NCI-H2107 (cell line): ENCODE measurements around the gene NUMB.
"Not testable (repeated sequence)": the region's sequence is repeated elsewhere in the genome, so short reads cannot be mapped to it uniquely, and the experiment has no call there.

Experiments used
- DNase-seq: peaks from one replicate; lab custom pipeline; 2025; lab: John Stamatoyannopoulos, UW

Gene NUMB

DNA sequence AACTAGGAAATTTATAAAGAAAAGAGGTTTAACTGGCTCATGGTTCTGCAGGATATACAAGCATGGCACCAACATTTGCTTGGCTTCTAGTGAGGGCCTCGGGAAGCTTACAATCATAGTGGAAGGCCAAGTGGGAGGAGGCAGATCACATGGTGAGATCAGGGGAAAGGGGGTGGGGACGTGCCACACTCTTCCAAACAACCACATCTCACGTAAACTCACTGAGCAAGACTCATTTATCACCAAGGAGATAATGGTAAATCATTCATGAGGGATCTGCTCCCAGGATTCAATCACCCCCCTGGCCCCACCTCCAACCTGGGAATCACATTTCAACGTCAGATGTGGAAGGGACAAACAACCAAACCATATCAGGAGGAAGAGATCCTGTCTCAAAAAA is 35.8 kb downstream of the NUMB start:
- no peak for DNase-seq

DNA sequence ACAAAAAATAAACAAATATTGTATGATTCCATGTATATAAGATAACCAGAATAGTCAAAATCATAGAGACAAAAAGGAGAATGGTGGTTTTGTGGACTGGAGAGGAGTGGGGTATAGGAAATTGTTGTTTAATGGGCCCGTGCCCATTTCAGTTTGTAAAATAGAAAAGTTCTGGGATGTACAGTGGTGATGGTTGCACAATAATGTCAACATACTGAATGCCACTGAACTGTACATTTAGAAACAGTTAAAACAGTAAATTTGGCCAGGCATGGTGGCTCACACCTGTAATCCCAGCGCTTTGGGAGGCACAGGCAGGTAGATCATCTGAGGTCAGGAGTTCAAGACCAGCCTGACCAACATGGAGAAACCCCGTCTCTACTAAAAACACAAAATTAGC is 40.1 kb downstream of the NUMB start:
- DNase-seq: no peak

DNA sequence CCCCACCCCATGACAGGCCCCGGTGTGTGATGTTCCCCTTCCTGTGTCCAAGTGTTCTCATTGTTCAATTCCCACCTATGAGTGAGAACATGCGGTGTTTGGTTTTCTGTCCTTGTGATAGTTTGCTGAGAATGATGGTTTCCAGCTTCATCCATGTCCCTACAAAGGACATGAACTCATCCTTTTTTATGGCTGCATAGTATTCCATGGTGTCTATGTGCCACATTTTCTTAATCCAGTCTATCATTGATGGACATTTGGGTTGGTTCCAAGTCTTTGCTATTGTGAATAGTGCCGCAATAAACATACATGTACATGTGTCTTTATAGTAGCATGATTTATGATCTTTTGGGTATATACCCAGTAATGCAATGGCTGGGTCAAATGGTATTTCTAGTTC is 52.1 kb downstream of the NUMB start:
- not testable (repeated sequence) for DNase-seq

DNA sequence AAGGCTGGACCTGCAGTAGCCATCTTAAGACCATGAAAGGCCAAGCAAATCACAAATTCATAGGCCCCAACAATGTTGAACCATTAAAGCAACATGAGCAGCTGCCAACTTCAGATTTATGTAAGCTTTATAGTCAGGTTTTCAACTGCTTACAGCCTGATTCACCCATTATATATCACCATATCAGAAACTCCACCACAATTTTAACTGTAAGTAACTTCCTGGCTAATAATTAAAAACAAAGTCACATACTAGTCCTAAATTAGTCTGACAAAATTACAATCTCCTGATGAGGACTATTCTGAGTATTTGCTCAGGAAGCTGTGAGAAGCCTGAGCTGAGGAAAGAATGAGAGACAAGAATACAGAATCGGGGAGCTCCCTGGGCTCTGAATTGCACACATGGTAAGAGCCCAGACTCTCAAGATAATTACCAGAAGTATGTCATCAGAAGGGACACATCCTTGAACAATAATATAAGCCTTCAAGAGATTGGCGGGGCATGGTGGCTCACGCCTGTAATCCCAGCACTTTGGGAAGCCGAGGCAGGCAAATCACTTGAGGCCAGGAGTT is 55.1 kb downstream of the NUMB start:
- DNase-seq: no peak

DNA sequence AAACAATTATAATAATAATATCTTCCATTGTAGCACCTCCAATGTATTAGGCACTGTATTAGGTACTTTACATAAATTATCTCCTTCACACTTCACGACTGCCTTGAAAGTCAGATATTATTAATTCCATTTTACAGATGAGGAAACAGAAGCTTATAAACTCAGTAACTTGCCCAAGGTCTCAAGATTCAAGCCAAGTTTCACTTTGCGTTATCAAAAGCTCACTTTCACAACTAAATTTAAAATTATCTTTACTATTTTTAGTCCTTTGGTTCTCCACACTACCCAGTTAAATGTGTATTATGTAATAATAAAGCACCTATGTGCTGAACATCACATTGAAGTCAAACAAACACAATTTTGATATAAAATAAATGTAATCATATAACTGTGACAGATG is 55.8 kb downstream of the NUMB start:
- DNase-seq: no peak

DNA sequence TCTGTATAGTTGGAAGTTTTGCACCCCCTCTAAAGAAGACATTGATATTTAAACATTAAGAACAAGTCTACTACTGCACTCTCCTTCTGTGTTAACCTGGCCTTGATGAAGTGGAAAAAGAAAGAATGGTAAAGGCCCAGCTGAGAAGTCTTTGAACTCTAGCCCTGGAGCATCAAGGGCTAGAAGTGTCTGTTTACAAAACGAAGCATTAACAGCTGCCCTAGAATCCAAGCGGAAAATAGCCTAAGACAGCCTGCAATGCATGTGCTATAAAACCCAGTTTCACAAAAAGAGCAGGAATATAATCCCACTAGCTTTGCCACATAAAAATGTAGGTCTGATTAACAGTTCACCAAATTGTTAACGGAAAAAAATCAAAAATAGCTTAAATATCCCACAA is 60.5 kb downstream of the NUMB start:
- DNase-seq: no peak

DNA sequence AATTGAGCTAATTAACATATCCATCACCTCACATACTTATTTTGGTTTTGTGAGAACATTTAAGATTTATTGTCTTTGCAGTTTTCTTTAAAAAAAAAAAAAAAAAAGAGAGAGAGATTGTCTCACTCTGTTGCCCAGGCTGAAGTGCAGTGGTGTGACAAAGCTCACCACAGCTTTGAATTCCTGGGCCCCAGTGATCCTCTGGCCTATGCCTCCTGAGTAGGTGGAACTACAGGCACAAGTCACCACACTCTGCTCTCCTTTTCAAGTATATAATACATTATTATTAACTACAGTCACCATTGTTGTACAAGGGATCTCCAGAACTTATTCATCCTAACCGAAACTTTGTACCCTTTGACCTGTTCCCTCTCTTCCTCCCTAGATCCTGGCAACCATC is 64.0 kb downstream of the NUMB start:
- no peak for DNase-seq

DNA sequence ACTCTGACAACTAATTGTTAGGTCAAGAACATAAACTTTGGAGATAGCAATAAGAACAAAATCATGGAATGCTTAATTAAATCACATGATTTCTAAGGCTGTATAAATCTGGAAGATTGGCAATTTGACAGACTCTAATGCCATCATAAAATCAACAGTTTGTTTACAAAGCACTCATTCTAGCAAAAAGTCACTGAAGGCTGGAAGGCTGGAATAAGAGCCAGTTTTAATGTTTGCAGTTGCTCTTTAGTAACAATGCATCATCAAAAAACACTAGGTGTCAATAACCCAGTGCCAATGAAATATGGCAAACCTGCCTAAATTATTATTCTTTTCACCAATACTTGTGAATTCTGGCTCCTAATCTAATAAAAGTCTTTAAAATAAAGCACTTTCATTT is 65.0 kb downstream of the NUMB start:
- DNase-seq: no peak

DNA sequence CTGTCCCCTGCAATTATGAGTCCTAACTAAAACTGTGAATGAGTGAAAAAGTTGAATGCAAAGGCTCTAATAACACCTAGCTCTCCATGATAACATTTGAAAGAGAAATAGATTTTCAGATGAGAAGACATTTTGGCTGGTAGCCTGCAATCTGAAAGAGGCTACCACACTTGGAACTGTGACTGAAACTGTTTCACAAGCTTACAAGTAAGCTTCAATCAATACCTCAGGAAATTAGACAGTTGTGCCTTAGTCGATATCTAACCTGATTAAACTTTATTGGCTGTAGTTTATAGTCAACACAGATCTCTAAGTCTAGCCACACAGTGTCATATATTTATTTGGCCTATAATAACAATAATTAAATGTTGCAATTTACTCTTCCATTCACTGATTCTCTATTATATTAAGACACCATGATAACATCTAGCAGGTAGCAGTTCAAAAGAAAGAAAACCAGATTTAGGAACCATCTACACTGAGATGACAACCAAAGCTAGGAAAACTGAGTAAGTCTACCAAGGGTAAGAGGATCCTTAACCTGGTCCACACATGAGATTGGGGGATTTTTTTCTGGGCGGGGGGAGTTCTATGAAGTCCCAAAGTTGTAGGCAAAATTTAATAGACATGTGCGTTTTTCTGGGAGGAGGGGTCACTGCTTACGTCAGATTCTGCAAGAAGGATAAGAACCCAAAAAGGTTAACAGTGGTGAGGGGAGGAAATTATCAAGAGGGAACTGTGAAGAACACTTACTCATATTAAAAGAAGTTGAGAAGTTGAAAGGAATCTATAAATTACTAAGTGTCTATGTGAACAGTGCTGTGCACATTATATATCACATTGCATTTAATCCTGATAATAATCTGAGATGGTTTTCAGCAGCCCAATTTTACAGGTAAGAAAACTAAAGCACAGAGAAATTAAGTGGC is 65.8 kb downstream of the NUMB start:
- DNase-seq: no peak

DNA sequence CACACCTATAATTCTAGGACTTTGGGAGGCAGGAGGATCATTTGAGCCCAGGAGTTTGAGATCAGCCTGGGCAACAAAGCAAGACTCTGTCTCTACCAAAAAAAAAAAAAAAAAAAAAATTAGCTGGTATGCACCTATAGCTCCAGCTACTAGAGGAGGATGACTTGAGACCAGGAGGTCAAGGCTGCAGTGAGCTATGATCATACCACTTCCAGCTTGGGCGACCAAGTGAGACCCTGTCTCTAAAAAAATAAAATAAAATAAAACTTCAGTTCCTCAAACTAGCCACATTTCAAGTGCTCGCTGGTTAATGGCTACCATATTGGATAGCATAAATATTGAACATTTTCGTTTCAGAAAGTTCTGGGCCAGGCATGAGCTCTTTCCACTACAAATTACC is 70.5 kb downstream of the NUMB start:
- not testable (repeated sequence) for DNase-seq

DNA sequence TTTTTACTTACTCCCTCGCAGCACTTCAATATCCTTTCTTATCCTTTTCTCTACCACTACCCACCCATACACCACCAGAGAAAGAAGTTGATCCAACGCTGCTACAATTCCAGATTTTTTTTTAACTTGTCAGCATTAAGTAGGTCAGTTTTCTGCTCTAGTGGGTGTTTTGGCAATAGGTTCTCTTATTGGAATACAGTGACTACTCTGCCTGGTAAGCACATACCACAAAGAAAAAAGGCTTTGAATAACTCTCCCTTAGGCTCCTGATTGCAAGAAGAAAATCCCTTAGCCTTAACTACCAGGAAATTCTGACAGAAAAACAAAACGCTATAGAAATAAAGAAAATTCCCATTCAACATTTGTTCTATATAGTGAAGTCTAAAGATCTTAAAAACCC is 72.0 kb downstream of the NUMB start:
- DNase-seq: no peak

DNA sequence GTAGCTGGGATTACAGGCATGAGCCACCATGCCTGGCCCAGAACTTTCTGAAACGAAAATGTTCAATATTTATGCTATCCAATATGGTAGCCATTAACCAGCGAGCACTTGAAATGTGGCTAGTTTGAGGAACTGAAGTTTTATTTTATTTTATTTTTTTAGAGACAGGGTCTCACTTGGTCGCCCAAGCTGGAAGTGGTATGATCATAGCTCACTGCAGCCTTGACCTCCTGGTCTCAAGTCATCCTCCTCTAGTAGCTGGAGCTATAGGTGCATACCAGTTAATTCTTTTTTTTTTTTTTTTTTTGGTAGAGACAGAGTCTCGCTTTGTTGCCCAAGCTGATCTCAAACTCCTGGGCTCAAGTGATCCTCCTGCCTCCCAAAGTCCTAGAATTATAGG is 73.3 kb downstream of the NUMB start:
- DNase-seq: not testable (repeated sequence)

DNA sequence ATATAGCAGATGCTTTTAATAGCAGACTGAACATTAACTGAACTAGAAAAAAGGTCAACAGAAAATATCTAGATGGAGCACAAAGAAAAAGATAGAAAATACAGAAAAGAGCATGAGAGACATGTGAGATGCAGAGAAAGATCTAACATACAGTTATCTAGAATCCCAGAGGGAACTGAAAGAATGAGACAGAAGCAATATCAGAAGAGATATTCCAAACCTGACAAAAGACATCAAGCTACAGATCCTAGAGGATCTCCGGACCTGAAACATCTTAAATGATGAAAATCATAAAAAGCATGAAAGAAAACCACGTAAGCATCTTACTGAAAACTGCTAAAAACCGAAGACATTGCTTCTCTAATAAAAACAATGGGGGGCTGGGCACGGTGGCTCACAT is 75.0 kb downstream of the NUMB start:
- DNase-seq: no peak

DNA sequence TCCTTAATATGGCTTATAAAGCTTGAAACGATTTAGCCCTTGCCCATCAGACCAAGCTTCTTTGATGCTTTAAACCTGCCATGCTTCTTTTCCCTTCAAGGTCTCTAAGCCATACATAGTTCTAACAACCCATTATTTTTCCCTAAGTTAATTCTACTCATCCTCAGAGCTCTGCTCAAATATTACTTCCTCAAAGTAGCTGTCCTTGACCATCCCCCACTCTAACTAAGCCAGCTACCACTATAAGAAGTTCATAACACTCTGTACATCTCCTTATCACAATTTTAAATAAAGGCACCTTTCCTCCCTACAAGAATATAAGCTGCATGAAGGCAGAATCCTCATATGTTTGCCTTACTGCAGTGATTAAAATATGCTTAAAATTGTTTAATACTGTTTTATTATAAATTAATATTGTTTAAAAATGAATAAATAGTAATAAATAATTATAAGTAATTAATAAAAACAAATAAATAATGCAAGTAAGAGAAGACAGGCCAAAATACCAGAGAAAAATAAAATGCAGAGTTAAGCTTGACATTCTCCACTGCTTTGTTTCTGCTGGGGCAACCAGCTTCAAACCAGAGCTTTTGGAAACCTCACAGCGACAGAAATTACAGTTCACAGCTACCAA is 76.8 kb downstream of the NUMB start:
- DNase-seq: no peak

DNA sequence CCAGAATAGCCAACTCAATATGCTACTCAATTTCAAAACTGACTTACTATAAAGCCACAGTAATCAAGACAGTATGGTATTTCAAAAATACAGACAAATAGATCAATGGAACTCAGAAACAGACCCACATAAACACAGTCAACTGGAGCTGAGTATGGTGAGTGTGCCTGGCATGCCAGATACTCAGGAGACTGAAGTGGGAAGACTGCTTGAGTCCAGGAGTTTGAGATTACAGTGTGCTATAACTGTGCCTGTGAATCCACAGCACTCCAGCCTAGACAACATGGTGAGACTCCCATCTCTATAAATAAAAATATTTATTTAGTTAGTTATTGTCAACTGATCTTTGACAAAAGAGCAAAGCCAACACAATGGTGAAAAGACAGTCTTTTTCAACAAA is 81.8 kb downstream of the NUMB start:
- DNase-seq: no peak

DNA sequence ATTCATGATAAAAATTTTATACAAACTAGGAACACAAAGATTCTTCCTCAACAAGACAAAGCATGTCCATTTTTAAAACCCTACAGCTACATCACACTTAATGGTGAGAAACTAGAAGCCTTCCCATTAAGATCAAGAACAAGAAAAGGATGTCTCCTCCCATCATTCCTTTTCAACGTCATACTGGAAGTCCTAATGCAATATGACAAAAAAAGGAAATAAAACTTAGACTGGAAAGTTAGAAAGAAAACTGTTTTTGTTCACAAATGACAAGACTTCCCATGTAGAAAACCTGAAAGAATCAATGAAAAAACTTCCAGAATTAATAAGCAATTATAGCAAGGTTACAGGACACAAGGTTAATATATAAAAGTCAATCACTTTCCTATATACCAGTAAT is 82.5 kb downstream of the NUMB start:
- DNase-seq: no peak

DNA sequence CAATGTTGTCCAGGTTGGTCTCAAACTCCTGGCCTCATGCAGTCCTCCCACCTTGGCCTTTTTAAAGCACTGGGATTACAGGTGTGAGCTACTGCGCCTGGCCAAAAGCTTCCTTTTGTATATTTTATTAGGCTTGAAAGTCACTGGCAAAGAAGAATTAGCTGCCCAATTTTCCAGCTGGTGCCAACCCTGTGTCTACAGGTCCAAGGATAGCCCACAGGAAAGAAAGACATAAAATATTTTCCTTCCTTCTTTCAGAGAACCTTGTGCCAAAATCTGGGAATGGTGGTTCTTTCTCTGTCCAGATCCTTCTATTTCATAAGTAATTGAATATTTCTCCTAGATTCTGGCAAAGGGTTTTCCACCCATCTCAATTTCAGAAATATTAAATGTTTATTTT is 84.1 kb downstream of the NUMB start:
- DNase-seq: no peak

DNA sequence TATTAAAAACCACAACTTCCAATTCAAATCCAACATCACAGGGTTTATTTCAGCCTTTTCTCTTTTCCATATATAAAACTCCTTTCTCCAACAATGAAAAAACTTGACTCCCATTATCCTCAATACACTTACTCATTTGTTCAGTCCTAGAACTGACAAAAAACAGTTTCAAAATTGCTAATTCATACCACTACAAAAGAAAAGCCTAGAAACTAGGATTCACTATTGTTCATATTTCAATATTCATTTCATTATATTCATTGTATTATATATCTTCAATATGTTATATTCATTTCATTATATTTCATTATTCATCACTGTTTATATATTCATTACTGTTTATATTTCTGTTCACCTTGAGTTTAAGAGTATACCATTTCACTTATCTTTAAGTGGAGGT is 85.8 kb downstream of the NUMB start:
- no peak for DNase-seq

DNA sequence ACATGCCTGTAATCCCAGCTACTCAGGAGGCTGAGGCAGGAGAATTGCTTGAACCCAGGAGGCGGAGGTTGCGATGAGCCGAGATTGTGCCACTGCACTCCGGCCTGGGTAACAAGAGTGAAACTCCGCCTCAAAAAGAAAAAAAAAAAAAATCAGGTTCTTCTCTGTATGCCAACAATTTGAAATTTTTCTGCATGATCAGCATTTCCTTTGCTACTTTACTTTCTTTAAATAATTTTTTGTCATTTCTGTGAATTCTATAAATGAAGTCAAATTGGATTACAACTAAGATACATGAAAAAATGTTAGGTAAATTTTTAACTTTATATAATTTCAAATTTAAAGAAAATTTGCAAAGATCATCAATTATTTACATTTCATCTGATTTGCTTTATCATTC is 87.8 kb downstream of the NUMB start:
- no peak for DNase-seq

DNA sequence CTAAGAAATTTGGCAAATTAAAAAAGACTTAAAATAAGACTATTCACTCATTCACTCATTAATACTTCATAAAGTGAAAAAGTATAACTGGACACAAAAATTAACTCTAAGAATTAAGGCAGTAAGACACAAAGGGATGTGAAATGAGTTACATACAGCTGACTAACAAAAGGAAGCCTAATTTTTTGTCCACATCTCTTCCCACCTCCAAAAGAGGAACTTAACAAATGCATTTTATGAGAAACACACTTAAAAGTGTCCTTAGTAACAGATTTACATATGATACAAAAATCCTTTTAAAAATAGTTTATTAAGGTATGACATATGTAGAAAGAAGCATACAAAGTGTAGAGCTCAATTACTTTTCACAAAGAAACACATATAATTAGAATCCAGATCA is 88.9 kb downstream of the NUMB start:
- DNase-seq: no peak

DNA sequence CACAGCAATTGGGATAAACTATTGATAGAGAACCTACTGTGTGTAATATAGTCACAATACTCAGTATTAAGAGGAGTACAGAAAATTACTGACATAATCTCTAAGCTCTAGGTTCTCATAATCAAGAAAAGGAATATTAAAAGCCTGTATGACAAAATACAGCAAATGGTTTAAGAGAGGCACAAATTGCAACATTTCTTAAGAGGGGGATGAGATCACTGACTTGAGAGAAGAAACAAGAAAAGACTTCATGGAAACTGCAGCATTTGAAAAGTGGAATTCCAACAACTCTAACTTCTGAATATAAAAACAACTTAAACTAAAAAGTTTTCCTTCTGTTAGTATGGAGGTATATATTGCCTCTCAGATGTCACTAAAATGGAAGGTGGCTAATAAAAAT is 89.7 kb downstream of the NUMB start:
- no peak for DNase-seq

DNA sequence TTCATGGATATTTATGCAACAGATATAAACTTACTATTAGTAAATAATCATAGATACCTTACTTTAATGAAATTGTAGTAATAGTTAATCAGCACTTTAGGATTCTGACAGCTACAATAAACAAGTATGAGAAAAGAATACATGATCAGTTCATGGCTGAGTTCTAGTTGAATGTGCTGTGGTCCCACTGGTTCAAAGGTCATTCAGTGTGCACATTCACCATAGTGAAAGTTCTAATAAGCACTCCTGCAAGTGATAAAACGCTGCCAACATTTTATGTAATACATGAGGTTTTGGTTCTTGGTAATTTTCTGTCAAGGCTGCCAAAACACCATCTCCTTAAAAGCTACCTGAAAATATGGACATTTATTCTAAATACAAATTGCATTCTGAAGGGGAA is 92.6 kb downstream of the NUMB start:
- DNase-seq: no peak

DNA sequence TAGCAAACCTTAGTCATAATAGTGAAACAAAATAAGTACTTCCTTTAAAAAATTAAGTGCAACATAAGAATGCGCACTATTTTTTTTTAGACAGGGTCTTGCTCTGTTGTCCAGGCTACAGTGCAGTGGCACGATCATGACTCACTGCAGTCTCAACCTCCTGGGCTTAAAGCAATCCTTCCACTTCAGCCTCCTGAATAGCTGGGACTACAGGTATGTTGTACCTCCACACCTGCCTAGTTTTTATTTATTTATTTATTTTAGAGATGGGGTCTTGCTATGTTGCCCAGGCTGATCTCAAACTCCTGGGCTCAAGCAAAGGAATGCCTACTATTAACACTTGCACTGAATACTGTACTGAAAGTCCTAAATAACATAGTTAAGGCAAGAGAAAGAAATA is 93.8 kb downstream of the NUMB start:
- DNase-seq: no peak
